C4-2B (cell line): ENCODE measurements around the gene AGBL4.

ENCODE experiments used
- CTCF ChIP-seq: fragments of 450-650 bp; conservative IDR thresholded peaks from 2 replicates; pipeline ENCODE4 v1.5.1; 2017; ENCODE audit warnings: mild to moderate bottlenecking
- ZFX ChIP-seq: fragments of 450-650 bp; IDR thresholded peaks from 2 replicates; pipeline ENCODE4 v1.6.1; 2017

- TF ChIP-seq CTCF (no peak), ZFX (no peak)
Observed at GRCh38 chr1:49051647-49052046, 972.1 kb downstream of the AGBL4 start.
